GM12801 (cell line): Measurements from ENCODE around the gene PTRH1.

Experiments
- TF ChIP-seq, protein P1 (sequence below): IDR thresholded peaks from one replicate; pipeline ENCODE4 v1.5.1; 2011; ENCODE audit warnings: control low read depth; ENCODE audit not compliant: insufficient read length; ENCODE audit errors: extremely low read depth

The PTRH1 gene

DNA sequence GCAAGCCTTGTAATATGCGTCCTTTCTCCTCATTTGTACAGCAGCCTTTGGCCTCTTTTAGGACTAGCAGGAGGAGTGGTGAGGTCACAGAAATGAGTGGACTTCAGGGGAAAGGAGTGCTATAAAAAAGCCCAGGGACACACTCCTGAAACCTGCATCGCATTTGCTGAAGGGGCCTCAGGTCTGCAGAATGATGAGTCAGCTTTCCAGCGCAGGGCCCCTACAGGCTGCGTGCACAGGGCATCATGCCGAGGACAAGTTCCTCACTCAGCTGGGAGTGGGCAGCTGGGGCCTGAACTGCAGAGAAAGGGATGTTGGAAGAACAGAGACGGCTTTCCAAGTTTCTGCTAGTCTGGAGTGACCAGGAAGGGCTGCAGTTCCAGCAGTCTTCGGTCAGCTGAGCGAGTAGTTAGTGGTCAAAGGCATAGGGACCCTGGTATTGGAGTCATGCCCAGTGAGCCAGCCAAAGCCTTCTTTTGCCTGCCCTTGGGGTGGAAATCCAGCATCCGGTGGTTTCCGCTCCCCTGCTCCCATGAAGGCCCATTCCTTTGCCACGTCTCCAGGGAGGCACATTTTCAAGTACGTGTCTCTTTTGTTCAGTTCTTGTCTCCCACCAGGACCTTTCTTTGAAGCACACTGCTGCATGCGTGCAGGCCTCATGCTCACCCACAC lies 26.0 kb downstream of the PTRH1 start:
- TF ChIP-seq, protein P1, sequence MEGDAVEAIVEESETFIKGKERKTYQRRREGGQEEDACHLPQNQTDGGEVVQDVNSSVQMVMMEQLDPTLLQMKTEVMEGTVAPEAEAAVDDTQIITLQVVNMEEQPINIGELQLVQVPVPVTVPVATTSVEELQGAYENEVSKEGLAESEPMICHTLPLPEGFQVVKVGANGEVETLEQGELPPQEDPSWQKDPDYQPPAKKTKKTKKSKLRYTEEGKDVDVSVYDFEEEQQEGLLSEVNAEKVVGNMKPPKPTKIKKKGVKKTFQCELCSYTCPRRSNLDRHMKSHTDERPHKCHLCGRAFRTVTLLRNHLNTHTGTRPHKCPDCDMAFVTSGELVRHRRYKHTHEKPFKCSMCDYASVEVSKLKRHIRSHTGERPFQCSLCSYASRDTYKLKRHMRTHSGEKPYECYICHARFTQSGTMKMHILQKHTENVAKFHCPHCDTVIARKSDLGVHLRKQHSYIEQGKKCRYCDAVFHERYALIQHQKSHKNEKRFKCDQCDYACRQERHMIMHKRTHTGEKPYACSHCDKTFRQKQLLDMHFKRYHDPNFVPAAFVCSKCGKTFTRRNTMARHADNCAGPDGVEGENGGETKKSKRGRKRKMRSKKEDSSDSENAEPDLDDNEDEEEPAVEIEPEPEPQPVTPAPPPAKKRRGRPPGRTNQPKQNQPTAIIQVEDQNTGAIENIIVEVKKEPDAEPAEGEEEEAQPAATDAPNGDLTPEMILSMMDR = no peak

DNA sequence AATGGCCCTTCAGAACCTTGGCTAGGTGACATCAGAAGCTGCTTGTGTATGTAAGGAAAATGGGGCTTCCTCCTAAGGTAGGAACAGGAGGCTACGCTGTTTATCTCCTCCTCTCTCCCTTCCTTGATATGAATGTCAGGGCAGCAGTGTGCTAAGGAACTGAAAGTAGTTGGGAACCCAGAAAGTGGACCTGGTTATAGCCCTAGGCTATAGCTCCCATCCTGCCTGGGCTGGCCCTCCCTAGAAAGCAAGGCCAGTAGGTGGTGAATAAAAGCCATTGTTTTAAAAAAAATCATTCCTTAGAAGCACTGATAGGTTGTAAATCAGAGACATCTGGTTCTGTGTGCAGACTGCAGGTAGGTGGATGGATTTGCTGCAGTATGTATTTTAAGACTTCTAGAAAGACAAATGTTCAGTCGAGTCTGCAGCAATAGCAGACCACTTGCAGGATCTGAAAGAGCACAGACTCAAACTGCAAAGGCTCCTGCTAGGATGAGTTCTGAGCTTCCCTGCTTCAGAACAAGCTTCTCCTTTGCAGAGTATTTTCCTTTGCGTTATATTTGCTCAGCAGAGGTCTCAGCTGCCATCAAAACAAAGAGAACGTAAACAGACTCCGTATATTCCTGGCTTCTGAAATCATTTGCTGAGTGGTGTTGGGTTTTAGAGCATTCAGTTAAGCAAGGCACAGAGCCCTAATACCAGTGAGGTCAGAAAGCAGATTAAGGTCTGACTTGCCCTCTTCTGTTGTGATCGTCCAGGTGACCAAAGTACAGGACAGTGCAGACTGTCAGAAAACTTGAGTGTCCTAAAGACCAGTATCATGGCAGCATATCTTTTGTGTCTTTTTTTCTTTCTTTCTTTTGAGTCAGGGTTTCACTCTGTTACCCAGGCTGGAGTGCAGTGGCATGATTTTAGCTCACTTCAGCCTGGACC lies 28.7 kb downstream of the PTRH1 start:
- TF ChIP-seq, protein P1 = no peak

DNA sequence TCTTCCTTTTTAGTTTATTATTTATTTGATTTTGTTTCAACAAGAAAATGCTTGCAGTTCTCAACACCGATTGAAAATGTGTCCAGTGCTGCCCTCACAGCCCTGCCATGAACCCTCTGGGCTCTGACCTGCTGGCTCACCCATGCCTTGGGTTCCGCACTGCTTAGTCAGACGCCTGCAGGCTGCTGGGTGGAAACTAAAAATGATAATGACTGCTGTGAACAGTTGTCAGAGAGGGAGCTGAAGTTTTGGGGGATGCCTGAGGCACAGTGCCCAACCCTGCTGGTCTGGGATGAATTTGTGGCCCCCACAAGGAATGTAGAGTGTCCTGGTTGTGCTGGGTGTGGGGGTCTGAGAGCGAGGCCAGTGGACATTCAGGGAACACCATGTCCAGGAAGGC lies 30.9 kb downstream of the PTRH1 start:
- TF ChIP-seq, protein P1 = no peak

DNA sequence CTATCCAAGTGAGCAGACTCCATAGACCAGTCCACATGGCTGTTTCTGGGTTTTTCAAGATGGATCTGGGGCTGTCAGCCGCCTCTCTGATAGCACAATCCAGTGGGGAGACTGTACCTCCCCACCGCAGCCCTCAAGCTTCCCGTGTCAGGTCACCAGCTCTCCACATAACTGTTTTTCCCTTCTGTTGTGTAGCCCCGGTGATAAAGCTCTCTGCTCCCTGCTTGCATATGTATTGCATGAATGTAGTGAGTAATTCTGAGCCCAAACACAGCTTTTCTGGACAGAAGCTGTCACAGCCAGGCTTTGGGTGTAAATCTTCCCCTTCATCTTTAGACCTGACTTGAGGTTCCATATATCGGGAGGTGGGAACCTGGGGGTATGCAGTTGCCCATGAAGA lies 31.7 kb downstream of the PTRH1 start:
- TF ChIP-seq, protein P1 = no peak

DNA sequence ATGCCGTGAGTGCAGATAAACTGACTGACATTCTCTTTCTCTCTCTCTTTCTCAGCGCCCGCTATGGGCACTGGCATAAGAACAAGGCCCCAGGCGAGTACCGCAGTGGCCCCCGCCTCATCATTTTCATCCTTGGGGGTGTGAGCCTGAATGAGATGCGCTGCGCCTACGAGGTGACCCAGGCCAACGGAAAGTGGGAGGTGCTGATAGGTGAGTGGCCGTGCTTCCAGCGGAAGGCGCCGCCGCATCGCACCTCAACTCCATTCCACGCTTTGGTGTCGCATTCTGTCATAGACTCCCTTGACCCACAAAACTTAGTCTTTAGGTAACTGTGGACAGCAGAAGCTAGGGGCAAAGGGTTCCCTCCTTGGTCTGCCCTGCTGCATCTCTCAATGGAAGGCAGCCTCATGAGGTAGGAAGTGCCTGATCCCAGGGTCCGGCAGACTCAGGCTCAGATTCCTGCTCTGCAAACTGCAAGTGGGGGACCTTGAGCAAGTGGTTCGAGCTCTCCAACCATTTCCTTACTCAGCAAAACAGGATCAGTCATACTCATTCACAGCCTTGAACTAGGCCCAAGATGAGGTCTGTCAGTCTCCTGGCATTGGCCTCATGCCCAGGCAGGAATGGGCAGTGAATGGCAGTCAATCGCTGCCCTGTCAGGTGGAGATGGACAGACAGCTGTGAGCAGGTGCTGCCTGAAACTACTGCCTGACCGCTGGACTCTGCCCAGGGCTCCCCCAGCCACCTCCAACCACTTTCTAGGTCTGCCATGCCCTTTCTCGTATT lies 32.9 kb downstream of the PTRH1 start:
- TF ChIP-seq, protein P1 = no peak

DNA sequence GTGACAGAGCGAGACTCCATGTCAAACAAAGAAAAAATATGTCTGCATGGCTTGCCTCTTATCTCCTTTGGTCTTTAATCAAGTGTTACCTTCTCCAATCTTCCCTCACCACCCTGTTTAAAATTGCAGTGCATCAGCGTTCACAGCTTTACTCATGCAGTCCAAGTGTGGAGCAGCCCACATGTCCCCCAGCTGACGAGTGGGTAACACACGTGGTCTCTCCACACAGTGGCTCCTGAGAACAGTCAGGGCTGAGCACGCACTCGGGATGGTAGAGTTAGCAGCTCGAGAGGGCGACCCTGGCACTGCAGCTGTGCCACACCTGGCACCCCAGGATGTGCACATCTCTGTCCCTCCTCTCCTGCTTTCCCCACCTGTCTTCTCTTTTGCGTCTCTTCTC lies 34.6 kb downstream of the PTRH1 start:
- TF ChIP-seq, protein P1 = no peak

DNA sequence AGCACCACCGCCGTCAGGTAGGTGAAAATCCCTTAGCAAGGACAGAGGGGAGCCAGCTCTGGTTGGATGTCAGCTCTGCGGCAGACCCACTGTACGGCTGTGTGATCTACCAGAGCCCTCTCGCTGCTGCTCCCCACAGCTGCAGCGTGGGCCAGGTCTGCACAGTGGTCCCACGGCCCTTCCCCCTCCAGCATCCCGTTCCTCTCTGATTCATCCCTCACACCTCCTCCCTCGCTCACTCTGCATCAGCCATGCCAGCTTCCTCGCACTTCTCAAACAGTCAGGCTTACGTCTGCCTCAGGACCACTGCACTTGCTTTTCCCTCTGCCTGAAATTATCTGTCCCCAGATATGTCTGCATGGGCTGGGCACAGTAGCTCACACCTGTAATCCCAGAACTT lies 35.2 kb downstream of the PTRH1 start:
- TF ChIP-seq, protein P1 = no peak
